ENCODE data around the gene LIMCH1.

LIMCH1 gene

GRCh38 chr4:41532336-41532735 is 5.6 kb upstream of the LIMCH1 start:
- no peak for DNase-seq (ENCODE audit: low spot score)

DNA sequence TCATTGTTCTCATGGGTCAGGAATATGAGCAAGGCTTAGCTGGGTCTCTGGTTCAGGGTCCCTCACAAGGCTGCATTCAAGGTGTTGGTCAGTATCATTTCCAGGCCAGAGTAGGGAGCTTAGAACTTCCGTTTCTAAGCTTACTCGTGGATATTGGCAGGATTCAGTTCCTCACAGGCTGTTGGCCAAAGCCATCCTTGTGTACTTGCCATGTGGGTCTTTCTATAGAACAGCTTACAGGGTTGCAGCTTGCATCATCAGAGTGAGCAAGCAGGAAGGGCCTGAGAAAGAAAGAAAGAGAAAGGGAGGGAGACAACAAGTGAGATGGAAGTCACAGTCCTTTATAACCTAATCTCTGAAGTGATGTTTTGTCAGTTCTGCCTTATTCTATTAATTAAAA is 5.1 kb upstream of the LIMCH1 start:
- no peak for DNase-seq (ENCODE audit: low spot score)

DNA sequence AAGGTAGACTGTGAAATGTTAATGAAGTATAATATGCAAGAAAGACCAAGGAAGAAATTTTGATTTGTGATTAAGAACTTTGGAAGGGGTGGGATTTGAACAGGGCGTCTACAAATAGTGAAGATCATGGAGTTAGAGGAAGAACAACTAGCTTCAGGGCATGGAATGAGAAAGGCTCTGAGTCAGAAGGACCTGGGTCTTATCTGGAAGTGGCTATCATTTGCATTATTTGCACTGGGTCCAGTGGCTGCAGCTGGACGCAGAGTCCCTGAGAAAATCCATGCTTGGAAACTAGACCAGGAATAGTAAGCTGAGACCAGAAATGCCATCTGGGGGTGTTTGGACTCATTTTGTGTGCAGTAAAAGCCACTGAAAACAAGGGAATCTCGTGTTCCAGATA is 4.3 kb upstream of the LIMCH1 start:
- no peak for DNase-seq (ENCODE audit: low spot score)

GRCh38 chr4:41534404-41534803 is 3.6 kb upstream of the LIMCH1 start:
- DNase-seq (ENCODE audit: low spot score): no peak

DNA sequence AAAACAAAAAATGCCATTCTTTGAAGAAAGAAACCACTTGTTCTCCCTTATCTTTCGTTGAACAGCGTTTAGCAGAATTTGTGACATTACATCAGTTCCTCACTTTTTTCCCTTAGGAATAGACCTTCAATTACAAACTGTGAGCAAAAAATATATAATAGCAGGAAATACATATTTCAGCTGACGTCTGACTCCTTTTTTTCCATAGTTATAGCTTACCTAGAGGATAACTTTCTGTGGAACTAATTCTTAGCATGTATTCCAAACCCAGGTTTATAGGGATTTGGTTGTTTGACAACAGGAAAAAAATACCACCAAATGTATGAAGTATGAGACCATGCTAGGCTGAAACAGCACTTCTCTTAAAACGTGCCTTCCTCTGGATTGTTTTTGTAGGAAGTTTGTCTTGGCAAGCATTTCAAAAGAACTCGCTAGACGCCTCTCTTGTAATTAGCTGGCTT is 2.0 kb upstream of the LIMCH1 start:
- no peak for DNase-seq (ENCODE audit: low spot score)

DNA sequence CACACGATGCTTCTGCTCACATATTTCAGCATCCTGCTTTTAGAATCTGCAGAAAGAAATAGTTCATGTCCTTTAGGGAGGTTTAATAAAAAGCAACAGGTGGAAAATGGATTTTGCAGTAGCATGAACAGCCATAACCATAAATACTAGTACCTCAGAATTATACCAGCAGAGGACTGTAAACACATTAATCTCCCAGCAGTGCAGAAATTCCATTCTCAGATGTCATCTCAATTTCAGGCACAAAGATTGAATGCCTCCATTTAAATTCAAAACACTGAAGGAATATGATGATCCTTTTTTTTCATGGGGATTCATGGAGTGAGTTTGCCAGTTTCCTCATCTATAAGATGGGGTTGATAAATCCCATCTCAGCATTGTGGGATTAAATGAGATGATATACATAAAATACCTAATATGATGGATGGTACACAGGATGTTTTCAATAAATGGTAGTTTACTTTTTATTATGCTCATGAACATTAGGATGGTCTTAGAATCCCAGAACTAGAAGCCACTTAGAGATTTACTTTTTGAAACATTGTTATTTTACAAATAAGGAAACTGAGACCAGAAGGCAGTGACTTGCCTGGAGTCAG is 566 bp upstream of the LIMCH1 start:
- no peak for DNase-seq (ENCODE audit: low spot score)

DNA sequence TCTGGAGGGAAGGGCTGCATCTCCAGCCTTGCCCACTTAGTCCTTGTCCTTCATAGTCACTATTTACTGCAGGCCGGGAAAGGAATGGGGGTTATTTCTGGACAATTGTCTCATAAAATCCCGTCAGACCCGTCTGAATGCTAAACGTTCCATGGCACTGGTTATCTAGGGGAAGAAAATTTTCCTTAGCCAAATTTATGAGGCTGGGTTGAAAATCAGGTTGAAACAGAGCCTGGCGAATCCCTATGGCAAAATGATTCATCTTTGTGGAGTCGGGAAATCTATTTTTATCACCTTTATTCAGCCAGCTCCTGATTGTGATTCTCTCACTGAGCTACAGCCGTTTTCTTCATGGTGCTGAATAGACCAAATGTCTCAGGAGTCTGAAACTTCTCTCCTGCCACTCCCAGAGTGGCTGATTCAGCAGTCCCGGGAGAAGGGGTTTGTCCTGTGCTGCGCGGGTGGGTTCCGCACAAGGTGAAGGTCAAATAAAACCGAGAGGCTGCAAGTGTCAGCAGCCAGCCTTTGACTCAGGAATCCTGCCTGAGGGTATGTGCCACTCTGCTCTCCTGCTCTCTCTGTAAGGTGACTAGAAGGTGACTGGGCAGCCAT is 1.0 kb downstream of the LIMCH1 start:
- DNase-seq (ENCODE audit: low spot score): no peak

DNA sequence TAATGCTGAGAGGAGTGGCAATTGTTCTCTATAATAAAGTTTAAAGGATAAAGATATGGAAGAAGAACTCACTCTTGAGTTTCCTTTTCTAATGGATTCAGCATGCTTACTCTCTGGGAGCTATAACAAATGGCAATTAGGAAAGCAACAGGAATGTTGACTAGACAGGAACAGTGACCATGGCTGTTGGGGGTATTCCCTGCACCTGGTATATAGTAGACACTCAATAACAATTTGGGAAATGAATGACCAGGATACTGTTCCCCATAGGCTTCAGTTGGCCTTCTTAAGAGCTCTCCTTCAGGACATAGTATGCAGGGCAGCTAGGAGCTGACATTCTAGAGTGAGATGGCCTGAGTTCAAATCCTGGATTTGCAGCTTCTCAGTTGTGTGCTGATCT is 1.8 kb downstream of the LIMCH1 start:
- no peak for DNase-seq (ENCODE audit: low spot score)

GRCh38 chr4:41540687-41541086 is 2.7 kb downstream of the LIMCH1 start:
- no peak for DNase-seq (ENCODE audit: low spot score)

DNA sequence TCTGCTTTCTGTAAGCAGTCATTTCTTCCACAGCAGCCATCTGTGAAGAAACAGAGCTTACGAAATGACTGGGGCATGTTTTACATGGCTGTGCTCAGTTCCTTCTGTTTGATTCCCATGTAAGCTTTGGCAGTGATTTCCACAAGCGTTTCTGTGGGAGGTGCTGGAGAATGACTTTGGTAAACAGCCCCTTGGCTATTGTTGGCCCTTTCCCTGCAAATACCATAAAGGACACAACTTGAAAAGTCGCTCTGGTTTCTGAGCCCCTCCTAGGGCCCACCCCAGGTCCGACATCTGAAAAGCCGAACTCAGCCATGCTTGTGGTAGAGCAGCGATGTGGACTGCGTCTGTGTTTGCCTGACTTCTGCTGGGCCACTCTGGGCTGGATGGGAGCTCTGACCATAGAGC is 3.7 kb downstream of the LIMCH1 start:
- no peak for DNase-seq (ENCODE audit: low spot score)

- no peak for DNase-seq (ENCODE audit: low spot score)
These were observed 4.7 kb downstream of the LIMCH1 start for GRCh38 chr4:41542526-41543275.

DNA sequence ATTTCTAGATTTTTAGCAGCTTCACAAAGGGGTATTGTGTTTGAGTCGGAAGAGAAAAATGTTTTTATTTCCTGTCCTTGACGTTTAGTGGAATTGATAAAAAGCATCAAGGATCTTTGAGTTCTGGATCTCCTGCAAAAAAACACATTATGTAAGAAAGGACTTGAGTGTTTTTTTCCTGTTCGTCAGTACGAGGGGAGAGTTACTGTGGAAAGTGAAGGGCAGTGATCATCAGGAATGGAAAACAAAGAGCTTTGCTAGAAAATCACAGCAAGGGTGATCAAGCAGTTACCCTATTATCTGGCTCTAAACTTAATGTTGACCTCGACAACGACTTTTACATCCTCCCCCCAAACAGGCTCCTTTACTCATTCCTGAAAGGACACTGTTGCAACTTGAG is 7.3 kb downstream of the LIMCH1 start:
- no peak for DNase-seq (ENCODE audit: low spot score)

DNA sequence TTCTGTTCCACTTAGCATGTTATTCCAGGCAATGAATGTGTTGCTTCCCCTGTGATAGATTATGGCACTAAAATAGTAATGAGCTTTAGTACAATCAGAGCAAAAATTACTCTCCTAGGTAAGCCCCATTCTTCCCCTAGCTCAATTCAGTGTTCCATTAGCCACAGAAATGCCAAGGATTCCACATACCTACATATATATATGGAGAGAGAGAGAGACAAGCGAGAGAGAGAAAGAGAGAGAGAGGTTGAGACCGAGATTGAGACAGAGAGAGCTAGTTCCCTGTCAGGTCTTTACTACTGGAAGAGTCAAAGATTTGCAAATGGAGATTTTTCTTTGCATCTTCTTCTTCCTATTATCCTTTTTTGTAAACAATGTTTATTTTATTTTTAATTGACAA is 8.7 kb downstream of the LIMCH1 start:
- DNase-seq (ENCODE audit: low spot score): no peak

GRCh38 chr4:41548305-41548880 is 10.4 kb downstream of the LIMCH1 start:
- DNase-seq (ENCODE audit: low spot score): no peak

GRCh38 chr4:41549478-41549877 is 11.5 kb downstream of the LIMCH1 start:
- DNase-seq (ENCODE audit: low spot score): no peak

GRCh38 chr4:41550308-41550707 is 12.4 kb downstream of the LIMCH1 start:
- DNase-seq (ENCODE audit: low spot score): no peak

DNA sequence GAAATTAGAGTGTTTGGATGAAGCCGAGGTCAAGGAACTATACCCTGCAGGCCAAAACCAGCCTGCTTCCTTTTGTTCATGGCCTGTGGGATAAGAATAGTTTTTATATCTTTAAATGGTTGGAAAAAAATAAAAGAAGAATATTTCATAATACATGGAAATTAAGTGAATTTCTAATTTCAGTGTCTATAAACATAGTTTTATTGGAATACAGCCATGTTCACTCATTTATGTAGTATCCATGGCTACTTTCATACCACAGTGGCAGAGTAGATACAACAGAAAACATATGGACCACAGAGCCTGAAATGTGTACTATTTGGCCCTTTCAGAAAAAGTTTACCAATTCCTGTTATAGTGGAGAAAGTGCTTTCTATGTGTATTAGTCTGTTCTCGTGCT is 13.6 kb downstream of the LIMCH1 start:
- DNase-seq (ENCODE audit: low spot score): no peak

- DNase-seq (ENCODE audit: low spot score): no peak
These were observed 16.9 kb downstream of the LIMCH1 start for GRCh38 chr4:41554905-41555304.

DNA sequence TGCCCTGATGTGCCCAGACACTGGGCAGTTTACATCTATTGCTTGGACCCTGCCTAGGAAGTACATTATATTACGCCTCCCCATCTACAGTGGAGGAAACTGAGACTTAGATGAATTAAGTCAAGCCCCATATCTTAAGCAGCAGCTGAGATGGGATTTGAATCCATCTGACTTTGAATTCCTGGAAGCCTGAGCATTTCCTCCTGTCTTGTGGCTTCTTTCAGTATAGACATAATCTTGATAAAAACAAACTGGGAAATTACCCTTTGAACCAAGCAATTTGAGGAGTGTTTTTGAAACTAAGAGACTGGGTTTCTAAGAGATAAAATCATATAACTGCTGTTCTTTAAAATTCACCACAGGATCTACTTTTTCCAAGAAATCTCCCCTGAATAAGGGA is 18.6 kb downstream of the LIMCH1 start:
- DNase-seq (ENCODE audit: low spot score): no peak

DNA sequence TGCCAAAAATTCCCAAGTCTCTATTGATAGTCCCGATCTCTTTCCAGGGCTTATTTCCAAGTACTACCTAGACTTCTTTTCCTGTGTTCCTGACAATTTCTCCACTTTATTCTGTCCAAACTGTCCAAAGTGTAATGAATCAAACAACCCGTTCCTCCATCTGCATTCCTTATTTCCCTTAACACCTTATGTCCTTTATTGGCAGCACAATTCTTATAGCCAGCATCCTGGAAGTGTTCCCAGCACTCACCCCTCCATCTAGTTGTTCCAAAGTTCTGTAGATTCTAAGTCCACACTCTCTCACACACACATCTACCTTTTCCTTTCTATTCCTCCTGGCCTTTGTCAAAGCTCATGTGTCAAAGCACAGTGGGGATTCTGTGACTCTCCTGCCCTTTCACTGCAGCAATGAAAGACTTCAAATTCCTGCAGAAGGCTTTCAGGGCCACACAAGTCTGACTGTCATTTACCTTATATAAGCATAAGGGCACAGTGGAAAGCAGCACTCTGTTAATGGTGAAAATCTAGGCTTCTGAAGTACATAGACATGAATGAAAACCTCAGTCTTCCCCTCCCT is 22.1 kb downstream of the LIMCH1 start:
- no peak for DNase-seq (ENCODE audit: low spot score)

DNA sequence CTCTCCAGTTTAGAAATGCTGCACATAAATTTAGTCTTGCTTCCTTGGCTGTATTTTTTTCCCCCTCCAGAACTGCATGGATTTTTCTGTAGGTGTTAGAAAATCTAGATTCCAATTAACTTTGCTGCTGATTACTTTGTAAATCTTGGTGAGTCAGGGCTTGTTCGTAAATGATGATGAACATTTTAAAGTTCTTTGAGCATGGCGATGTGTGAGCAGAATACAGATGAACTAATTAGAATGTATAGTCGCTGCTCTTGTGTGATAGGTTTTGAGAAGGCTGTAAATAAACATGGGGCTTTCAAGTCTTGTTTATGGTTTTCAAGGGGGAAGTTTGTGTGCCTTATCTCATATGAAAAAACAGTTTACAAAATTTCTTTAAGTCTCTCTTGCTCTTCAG is 23.3 kb downstream of the LIMCH1 start:
- DNase-seq (ENCODE audit: low spot score): no peak

GRCh38 chr4:41567186-41567585 is 29.2 kb downstream of the LIMCH1 start:
- no peak for DNase-seq (ENCODE audit: low spot score)

DNA sequence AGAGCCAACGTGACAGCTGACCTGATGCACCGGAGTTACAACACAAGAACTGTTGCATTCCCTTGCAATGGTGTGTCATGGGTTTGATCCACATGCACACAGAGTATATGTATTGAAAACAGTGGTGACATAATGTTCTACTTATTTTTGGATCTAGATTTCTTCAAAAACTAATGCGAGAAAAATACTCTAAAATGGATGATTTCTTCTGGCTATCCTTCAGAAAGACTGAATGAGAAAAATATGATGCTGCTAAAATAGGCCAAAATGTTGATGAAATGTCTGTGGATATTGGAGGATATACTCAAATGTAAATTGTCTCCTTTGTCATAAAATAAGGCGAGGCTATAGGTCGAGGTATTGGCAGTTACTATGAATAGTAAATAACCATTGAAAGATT is 30.4 kb downstream of the LIMCH1 start:
- DNase-seq (ENCODE audit: low spot score): no peak

Data from AG08396 (cell line).